Stimulated activated CD4-positive, alpha-beta T cell treated with anti-CD3 and anti-CD28 coated beads, Interleukin-15, amount 100 ng/mL, for 1 hour (primary cell): ENCODE results near the gene RASIP1.
A peak's percentile ranks its signal among the peaks of the same experiment; 100 is the strongest.

Experiments used
- DNase-seq, 2 donors: peaks; one replicate each; pipeline ENCODE4 v3.0.0-alpha.2; 2020; ENCODE audit warnings: low read depth in 1 of 2, low spot score in 1 of 2

RASIP1 gene

GRCh38 chr19:48676487-48676886 is 63.9 kb downstream of the RASIP1 start:
- DNase-seq = no peak

DNA sequence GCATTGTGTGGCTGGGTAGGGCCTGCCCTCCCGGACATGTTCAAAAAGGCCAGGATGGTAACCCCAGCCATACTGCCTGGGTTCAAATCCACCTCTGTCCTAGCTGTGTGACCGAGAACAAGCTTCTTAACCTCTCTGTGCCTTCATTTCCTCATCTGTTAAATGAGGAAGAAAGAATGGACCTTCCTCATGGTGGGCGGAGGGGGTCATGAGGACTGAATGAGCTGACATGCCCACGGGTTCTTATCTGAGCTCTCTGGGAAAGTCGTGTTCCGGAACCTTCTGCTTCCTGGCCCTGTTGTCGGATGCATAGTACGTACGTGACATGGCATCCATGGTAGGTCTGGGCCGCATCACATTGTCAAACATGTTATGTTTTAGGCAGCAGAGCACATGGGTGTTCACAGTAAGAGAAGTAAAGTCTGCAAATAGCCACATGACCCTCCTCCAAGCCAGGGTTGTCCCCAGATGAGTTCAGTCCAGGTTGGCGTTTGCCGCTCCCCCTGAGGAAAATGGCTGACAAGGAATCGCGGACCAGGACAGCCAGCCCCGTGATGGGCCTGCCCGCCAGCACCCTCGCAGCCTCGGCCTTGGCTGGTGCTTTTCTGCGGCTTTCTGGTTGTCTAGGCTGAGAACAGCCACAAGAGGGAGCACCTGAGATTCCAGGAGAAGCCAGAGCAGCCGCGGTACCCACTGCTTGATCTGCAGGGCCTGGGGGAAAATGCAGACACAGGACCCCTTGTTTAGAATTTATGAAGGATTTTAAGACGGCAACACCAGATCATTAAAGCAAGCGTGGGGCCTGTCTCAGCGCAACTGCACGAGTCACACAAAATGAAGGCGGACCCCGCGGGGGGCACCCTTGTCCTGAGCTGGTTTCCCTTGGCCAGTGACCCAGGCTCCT is 65.2 kb downstream of the RASIP1 start:
- DNase-seq = peak; percentile 38 to 48

- no peak for DNase-seq
Measured at GRCh38 chr19:48674216-48674809, 66.1 kb downstream of the RASIP1 start.

GRCh38 chr19:48673436-48674100 is 66.8 kb downstream of the RASIP1 start:
- no peak for DNase-seq

DNA sequence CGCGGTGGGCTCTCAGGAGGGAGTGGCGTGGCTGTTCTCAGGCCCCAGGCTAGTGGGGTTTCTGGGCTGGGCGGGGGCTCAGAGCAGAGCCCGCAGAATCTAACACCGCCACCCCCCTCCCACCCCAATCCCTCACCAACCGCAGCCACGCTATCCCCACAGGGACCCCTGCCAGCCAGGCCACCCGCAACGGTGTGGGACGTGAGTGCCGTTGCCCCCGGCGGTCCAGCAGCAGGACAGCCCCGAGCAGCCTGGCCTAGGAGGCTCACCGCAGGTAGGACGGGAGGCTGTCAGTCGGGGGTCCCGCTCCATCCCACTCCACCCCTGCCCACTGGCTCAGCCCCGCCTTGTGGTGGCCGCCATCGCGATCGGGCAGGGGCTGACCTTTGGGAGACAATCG is 67.4 kb downstream of the RASIP1 start, which contains the start of gene NTN5:
NTN5 (minus strand) TSS at position 24 of the 400 bp plus-strand sequence. CDS start 2,031 bp downstream, outside the sequence.
- DNase-seq = no peak

DNA sequence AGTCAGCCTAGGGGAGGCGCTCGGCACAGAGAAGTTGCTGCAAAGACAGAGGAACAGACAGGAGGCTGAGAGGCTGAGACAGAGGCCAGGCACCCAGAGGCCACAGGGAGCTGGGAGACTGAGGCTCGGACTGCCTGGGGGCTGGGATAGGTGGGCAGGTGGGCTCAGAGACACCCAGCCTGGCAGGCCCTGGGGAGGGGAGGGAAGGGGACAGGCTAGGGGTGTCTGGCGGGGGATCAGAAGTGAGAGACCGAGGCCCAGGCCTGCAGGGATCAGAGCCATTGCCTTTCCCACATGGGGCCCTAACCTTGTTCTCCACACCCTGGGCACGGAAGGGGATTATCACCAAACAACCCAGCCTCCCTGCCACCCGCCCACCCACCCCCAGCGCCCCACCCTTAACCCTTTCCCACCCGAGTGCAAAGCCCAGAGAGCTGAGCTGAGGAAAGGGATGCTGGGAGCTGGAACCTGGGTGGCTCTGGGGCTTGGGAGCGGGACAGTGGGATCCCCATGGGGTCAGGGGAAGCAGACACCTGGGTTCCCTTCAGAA is 68.9 kb downstream of the RASIP1 start:
- no peak for DNase-seq

- no peak for DNase-seq
Measured at GRCh38 chr19:48670699-48671445, 69.5 kb downstream of the RASIP1 start.
